CD14-positive monocyte (primary cell): Measurements from ENCODE around the gene LSM4. TPM values are rescaled to one million over a fixed set of nuclear protein-coding genes. Genes with fewer than 3 reads are reported as not detected.
A peak's percentile ranks its signal among the peaks of the same experiment; 100 is the strongest.

Source experiments
- DNase-seq, 3 donors: peaks; one replicate each; pipeline ENCODE4 v3.0.0-alpha.2; 2011 to 2022
- H2AFZ ChIP-seq: 2 replicates; pipeline ENCODE4 v1.6.0; 2012; ENCODE audit warnings: mild to moderate bottlenecking, low read depth, low read length, inconsistent platforms; ENCODE audit not compliant: insufficient read depth, poor library complexity, severe bottlenecking
- H3K27ac ChIP-seq, 2 donors: 1 replicate in 1 of 2; 2 replicates in 1 of 2; pipeline ENCODE4 v1.5.1; 2012 to 2013; ENCODE audit warnings: low read length in 2 of 2, control low read depth in 1 of 2, inconsistent platforms in 1 of 2, low read depth in 1 of 2, mild to moderate bottlenecking in 1 of 2
- H3K27me3 ChIP-seq, 2 donors: one replicate each; pipeline versions ENCODE4 v1.6.0 to v1.6.1; 2011 to 2013; ENCODE audit warnings: low read length in 2 of 2; ENCODE audit not compliant: control insufficient read depth in 2 of 2, insufficient read depth in 2 of 2
- H3K36me3 ChIP-seq, 2 donors: replicated peaks in 1 of 2; 1 replicate in 1 of 2; 2 replicates in 1 of 2; pipeline versions ENCODE4 v1.5.1 to v1.6.1; 2012 to 2013; ENCODE audit warnings: low read length in 2 of 2, control low read depth in 1 of 2, inconsistent platforms in 1 of 2, mild to moderate bottlenecking in 1 of 2; ENCODE audit not compliant: insufficient read depth in 2 of 2, control insufficient read depth in 1 of 2
- H3K4me1 ChIP-seq, 2 donors: 1 replicate in 1 of 2; 2 replicates in 1 of 2; pipeline versions ENCODE4 v1.5.1 to v1.6.1; 2012 to 2013; ENCODE audit warnings: low read length in 2 of 2, control low read depth in 1 of 2, inconsistent platforms in 1 of 2, mild to moderate bottlenecking in 1 of 2, moderate library complexity in 1 of 2; ENCODE audit not compliant: insufficient read depth in 2 of 2, control insufficient read depth in 1 of 2
- H3K4me2 ChIP-seq: replicated peaks from 2 replicates; pipeline ENCODE3; 2012; ENCODE audit warnings: low read length, moderate library complexity, mild to moderate bottlenecking; ENCODE audit not compliant: poor library complexity, severe bottlenecking; ENCODE audit errors: extremely low read depth
- H3K4me3 ChIP-seq, 3 experiments: fragments of 200-600 bp in 1 of 3; sonication (generic) in 1 of 3; replicated peaks in 1 of 3; 1 replicate in 2 of 3; 2 replicates in 1 of 3; pipeline ENCODE4 v1.5.1; 2011 to 2013; ENCODE audit warnings: low read length in 3 of 3, mild to moderate bottlenecking in 3 of 3, control low read depth in 2 of 3, low read depth in 2 of 3, inconsistent platforms in 1 of 3, moderate library complexity in 1 of 3
- H3K79me2 ChIP-seq: 2 replicates; pipeline ENCODE4 v1.6.0; 2012; ENCODE audit warnings: mild to moderate bottlenecking, control low read depth, inconsistent platforms, low read length, moderate library complexity; ENCODE audit not compliant: insufficient read depth
- H3K9ac ChIP-seq: 2 replicates; pipeline ENCODE4 v1.6.0; 2017; ENCODE audit warnings: low read length, mild to moderate bottlenecking; ENCODE audit not compliant: insufficient read depth, poor library complexity, severe bottlenecking
- H3K9me3 ChIP-seq, 2 donors: replicated peaks in 1 of 2; 1 replicate in 1 of 2; 2 replicates in 1 of 2; pipeline versions ENCODE4 v1.5.1 to v1.6.1; 2012 to 2013; ENCODE audit warnings: low read length in 2 of 2, control low read depth in 1 of 2; ENCODE audit not compliant: control insufficient read depth in 1 of 2, insufficient read depth in 1 of 2
- H4K20me1 ChIP-seq: 2 replicates; pipeline ENCODE4 v1.6.0; 2012; ENCODE audit warnings: mild to moderate bottlenecking, low read length, control low read depth, moderate library complexity; ENCODE audit not compliant: insufficient read depth
- H3K27ac Mint-ChIP-seq, 7 donors: one replicate each; pipeline ENCODE4 v1.8.0; 2020; ENCODE audit warnings: mild to moderate bottlenecking in 7 of 7, mixed read lengths in 7 of 7, moderate library complexity in 6 of 7, inconsistent platforms in 2 of 7
- H3K27me3 Mint-ChIP-seq, 3 donors: one replicate each; pipeline ENCODE4 v1.8.0; 2021 to 2022; ENCODE audit warnings: low read depth in 3 of 3, mild to moderate bottlenecking in 3 of 3, mixed read lengths in 3 of 3, moderate library complexity in 3 of 3, inconsistent platforms in 1 of 3
- H3K36me3 Mint-ChIP-seq, 2 donors: one replicate each; pipeline ENCODE4 v1.8.0; 2020; ENCODE audit warnings: mixed read lengths in 2 of 2, inconsistent platforms in 1 of 2, mild to moderate bottlenecking in 1 of 2
- H3K4me1 Mint-ChIP-seq: one replicate; pipeline ENCODE4 v1.8.0; 2020; ENCODE audit warnings: mild to moderate bottlenecking, mixed read lengths
- H3K4me3 Mint-ChIP-seq, 2 donors: one replicate each; pipeline ENCODE4 v1.8.0; 2020; ENCODE audit warnings: mild to moderate bottlenecking in 2 of 2, mixed read lengths in 2 of 2, moderate library complexity in 1 of 2
- H3K9me3 Mint-ChIP-seq, 7 donors: one replicate each; pipeline ENCODE4 v1.8.0; 2020 to 2022; ENCODE audit warnings: mixed read lengths in 7 of 7, mild to moderate bottlenecking in 6 of 7, moderate library complexity in 6 of 7, inconsistent platforms in 2 of 7
- CTCF ChIP-seq: fragments of 200-600 bp; IDR thresholded peaks from one replicate; pipeline ENCODE4 v1.8.0; 2022; ENCODE audit warnings: antibody characterized with exemption, mild to moderate bottlenecking
- WGBS: methylation state at CpG from one replicate; pipeline ENCODE4 v1.1.5; 2013; ENCODE audit warnings: missing lambda C conversion rate; ENCODE audit not compliant: insufficient coverage; 5-methylcytosine and 5-hydroxymethylcytosine counted together
- intact Hi-C, 2 donors: fragments of 100-400 bp; cut with micrococcal nuclease; formaldehyde crosslinking; loops; one replicate each; pipeline versions ENCODE4 v1.15.0 to v1.15.1; 2023
- polyA plus RNA-seq, 3 donors: library from polyadenylated mRNA; depleted of rRNA in 1 of 3; unstranded in 2 of 3; stranded (reverse) in 1 of 3; fragments of 300-500 nt in 2 of 3; fragments of >200 nt in 1 of 3; fragmentation: Illumina TruSeq in 2 of 3; gene quantifications; 1 replicate in 2 of 3; 2 replicates in 1 of 3; pipeline ENCODE4 v1.2.3, GENCODE V29; 2012 to 2021

The LSM4 gene
- polyA plus RNA-seq, 3 donors = 66.5 to 143 (median 97.0) TPM

GRCh38 chr19:18338541-18338940, 15.7 kb upstream of the LSM4 start:
- peak overlapping the region in 5 of 7 donors; percentile 19 to 73 (median 52) for H3K27ac Mint-ChIP-seq
- no peak for TF ChIP-seq CTCF

GRCh38 chr19:18336121-18336520, 13.2 kb upstream of the LSM4 start:
- H3K9me3 Mint-ChIP-seq = peaks cover 0 to 3% (median 0%) of the 10 kb centered on the region in 7 donors
- Histone ChIP-seq H3K4me3 (no peak overlapping the region), H3K4me1 (peaks cover 21 to 34% of the 10 kb centered on the region in 2 donors), H3K9ac (no peak overlapping the region), H3K36me3 (no peaks in the 10 kb centered on the region), H4K20me1 (no peaks in the 10 kb centered on the region), H3K27ac (no peak overlapping the region), H3K27me3 (no peaks in the 10 kb centered on the region), H3K79me2 (peaks cover 4% of the 10 kb centered on the region), H2AFZ (no peak overlapping the region), H3K4me2 (no peak overlapping the region), H3K9me3 (no peaks in the 10 kb centered on the region)
- H3K27me3 Mint-ChIP-seq = peaks cover 0 to 10% (median 2%) of the 10 kb centered on the region in 3 donors
- no peak for DNase-seq
- H3K4me1 Mint-ChIP-seq = peaks cover 26% of the 10 kb centered on the region
- no peak for TF ChIP-seq CTCF
- no peaks in the 10 kb centered on the region for H3K36me3 Mint-ChIP-seq
- no peak overlapping the region for H3K27ac Mint-ChIP-seq
- 90% methylated on average over 2 of the region's 7 CpGs for WGBS
- intact Hi-C loops = no loop called here
- no peak overlapping the region for H3K4me3 Mint-ChIP-seq

More at GRCh38 chr19:18338541-18338940, 15.7 kb upstream of the LSM4 start:
- H3K27me3 Mint-ChIP-seq = peaks cover 0 to 10% (median 2%) of the 10 kb centered on the region in 3 donors
- no peak for DNase-seq
- Histone ChIP-seq H4K20me1 (peaks cover 6% of the 10 kb centered on the region), H3K9me3 (no peaks in the 10 kb centered on the region), H3K4me2 (no peak overlapping the region), H3K4me3 (no peak overlapping the region), H3K79me2 (peaks cover 12% of the 10 kb centered on the region), H2AFZ (no peak overlapping the region), H3K27me3 (no peaks in the 10 kb centered on the region), H3K27ac (no peak overlapping the region), H3K4me1 (peaks cover 33 to 46% of the 10 kb centered on the region in 2 donors), H3K9ac (no peak overlapping the region), H3K36me3 (peaks cover 4 to 8% of the 10 kb centered on the region in 2 donors)
- H3K9me3 Mint-ChIP-seq = peaks cover 0 to under 1% (median 0%) of the 10 kb centered on the region in 7 donors
- no peak overlapping the region for H3K4me3 Mint-ChIP-seq
- WGBS = no CpG with 5 or more reads among the region's 9 CpGs
- peaks cover 39% of the 10 kb centered on the region for H3K4me1 Mint-ChIP-seq
- peaks cover 9 to 15% of the 10 kb centered on the region in 2 donors for H3K36me3 Mint-ChIP-seq
- intact Hi-C loops = no loop called here
